ENCODE measurements around the gene GALNTL6. TPM values are rescaled to one million over a fixed set of nuclear protein-coding genes. Genes with fewer than 3 reads are reported as not detected.

The GALNTL6 gene
- total RNA-seq, 2 donors from 2014 or later = 0.92 to 3.8 TPM

GRCh38 chr4:172686021-172686420 is 872.8 kb downstream of the GALNTL6 start:
- Histone ChIP-seq H3K27me3 (replicated peaks; ENCODE audit: insufficient read depth) (no peaks in the 10 kb centered on the region), H3K27ac (no peak overlapping the region), H3K9me3 (no peaks in the 10 kb centered on the region), H3K4me3 (no peak overlapping the region), H3K4me1 (ENCODE audit: control insufficient read depth in 1 of 2, low read depth in 2 of 2) (no peaks in the 10 kb centered on the region), H3K36me3 (no peaks in the 10 kb centered on the region)
- ATAC-seq (ENCODE audit: insufficient number of reproducible peaks, low FRiP score, low read depth) (no peak), DNase-seq (ENCODE audit: low spot score) (no peak)
- TF ChIP-seq, protein P1, sequence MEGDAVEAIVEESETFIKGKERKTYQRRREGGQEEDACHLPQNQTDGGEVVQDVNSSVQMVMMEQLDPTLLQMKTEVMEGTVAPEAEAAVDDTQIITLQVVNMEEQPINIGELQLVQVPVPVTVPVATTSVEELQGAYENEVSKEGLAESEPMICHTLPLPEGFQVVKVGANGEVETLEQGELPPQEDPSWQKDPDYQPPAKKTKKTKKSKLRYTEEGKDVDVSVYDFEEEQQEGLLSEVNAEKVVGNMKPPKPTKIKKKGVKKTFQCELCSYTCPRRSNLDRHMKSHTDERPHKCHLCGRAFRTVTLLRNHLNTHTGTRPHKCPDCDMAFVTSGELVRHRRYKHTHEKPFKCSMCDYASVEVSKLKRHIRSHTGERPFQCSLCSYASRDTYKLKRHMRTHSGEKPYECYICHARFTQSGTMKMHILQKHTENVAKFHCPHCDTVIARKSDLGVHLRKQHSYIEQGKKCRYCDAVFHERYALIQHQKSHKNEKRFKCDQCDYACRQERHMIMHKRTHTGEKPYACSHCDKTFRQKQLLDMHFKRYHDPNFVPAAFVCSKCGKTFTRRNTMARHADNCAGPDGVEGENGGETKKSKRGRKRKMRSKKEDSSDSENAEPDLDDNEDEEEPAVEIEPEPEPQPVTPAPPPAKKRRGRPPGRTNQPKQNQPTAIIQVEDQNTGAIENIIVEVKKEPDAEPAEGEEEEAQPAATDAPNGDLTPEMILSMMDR (IDR thresholded peaks at IDR 0.05) = no peak

DNA sequence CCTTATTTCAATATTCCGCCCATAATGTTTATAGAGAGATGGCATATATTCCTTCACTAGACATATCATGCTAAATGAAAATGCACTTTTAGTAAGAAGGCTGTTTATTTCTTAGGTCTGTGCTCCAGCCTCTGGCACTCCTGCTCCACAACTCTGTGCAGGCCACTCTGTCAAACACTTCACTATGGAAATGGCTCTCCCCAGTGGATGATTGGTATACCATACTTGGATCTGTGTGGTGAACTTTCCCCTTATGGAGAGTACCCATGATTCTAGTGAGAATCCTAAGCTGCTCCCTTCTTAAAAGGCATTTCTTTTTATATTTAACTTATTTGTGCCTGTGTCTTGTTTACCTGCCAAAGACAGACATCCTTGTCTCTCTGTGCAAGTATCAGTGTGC is 875.3 kb downstream of the GALNTL6 start:
- Histone ChIP-seq H3K27ac (no peak overlapping the region), H3K4me1 (ENCODE audit: control insufficient read depth in 1 of 2, low read depth in 2 of 2) (no peaks in the 10 kb centered on the region), H3K9me3 (no peaks in the 10 kb centered on the region), H3K27me3 (replicated peaks; ENCODE audit: insufficient read depth) (no peaks in the 10 kb centered on the region), H3K4me3 (no peak overlapping the region), H3K36me3 (no peaks in the 10 kb centered on the region)
- DNase-seq (ENCODE audit: low spot score) = no peak
- ATAC-seq (ENCODE audit: insufficient number of reproducible peaks, low FRiP score, low read depth) = no peak
- TF ChIP-seq, protein P1 (IDR thresholded peaks at IDR 0.05) = no peak

DNA sequence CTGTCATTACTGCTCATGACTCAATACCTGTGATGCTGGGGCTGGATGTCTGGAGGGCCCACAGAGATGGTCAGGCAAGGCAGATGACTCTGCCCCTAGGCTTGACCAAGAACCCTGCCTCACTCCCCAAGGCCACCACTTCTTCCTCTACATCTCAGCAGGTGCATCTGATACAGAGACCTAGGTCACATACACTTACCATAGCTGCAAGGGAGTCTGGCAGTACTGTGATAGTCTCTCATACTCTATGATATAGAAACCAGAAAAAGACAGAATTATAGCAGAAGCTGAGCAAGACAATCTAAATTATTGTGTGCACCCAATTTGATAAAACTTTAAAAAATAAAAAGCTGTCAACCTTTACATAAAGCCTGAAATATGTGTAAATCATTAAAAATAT is 878.3 kb downstream of the GALNTL6 start:
- TF ChIP-seq, protein P1 (IDR thresholded peaks at IDR 0.05) = no peak
- H3K4me3 ChIP-seq = no peak overlapping the region
- no peak overlapping the region for H3K27ac ChIP-seq
- no peaks in the 10 kb centered on the region for H3K36me3 ChIP-seq
- H3K9me3 ChIP-seq = no peaks in the 10 kb centered on the region
- H3K4me1 ChIP-seq (ENCODE audit: control insufficient read depth in 1 of 2, low read depth in 2 of 2) = no peaks in the 10 kb centered on the region
- ATAC-seq (ENCODE audit: insufficient number of reproducible peaks, low FRiP score, low read depth) (no peak), DNase-seq (ENCODE audit: low spot score) (no peak)
- no peaks in the 10 kb centered on the region for H3K27me3 ChIP-seq (replicated peaks; ENCODE audit: insufficient read depth)

- no peaks in the 10 kb centered on the region for H3K4me1 ChIP-seq (ENCODE audit: control insufficient read depth in 1 of 2, low read depth in 2 of 2)
- TF ChIP-seq, protein P1 (IDR thresholded peaks at IDR 0.05) = no peak
- DNase-seq (ENCODE audit: low spot score) (no peak), ATAC-seq (ENCODE audit: insufficient number of reproducible peaks, low FRiP score, low read depth) (no peak)
- no peaks in the 10 kb centered on the region for H3K9me3 ChIP-seq
- H3K4me3 ChIP-seq = no peak overlapping the region
- H3K36me3 ChIP-seq = no peaks in the 10 kb centered on the region
- H3K27me3 ChIP-seq (replicated peaks; ENCODE audit: insufficient read depth) = no peaks in the 10 kb centered on the region
- no peak overlapping the region for H3K27ac ChIP-seq
Measured at GRCh38 chr4:172692701-172693100, 879.5 kb downstream of the GALNTL6 start.

DNA sequence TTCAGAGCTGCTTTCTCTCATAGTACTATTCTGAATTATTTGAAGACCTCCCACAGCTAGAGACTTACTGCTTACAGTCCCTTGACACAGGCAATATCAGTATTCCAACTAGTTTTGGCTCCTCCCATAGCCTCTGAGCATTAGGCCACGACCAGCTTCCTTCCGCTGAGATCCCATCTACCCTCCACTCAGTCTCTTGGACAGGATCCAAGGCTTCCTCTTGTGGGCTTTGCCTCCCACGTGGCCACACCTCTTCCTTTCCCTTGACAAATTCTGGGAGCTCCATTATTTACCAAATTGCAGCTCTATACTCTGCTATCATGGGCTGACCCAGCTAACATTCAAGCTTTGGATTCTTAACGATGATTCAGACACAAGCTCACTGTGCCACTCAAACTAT is 885.1 kb downstream of the GALNTL6 start:
- TF ChIP-seq, protein P1 (IDR thresholded peaks at IDR 0.05) = no peak
- DNase-seq (ENCODE audit: low spot score) = no peak

More for the DNA sequence above, 885.1 kb downstream of the GALNTL6 start:
- H3K4me1 ChIP-seq (ENCODE audit: control insufficient read depth in 1 of 2, low read depth in 2 of 2) = no peaks in the 10 kb centered on the region
- ATAC-seq (ENCODE audit: insufficient number of reproducible peaks, low FRiP score, low read depth) = no peak
- H3K27ac ChIP-seq = no peak overlapping the region
- no peaks in the 10 kb centered on the region for H3K36me3 ChIP-seq
- no peaks in the 10 kb centered on the region for H3K9me3 ChIP-seq
- no peak overlapping the region for H3K4me3 ChIP-seq
- no peaks in the 10 kb centered on the region for H3K27me3 ChIP-seq (replicated peaks; ENCODE audit: insufficient read depth)

Data from thoracic aorta (tissue), 2 donors.